ENCODE data around the gene THSD1.
"Not testable (repeated sequence)": the region's sequence is repeated elsewhere in the genome, so short reads cannot be mapped to it uniquely, and the experiment has no call there.

Gene THSD1

GRCh38 chr13:52412128-52412527, 6.2 kb upstream of the THSD1 start:
- Histone ChIP-seq H2BK15ac (ENCODE audit: low read depth, poor library complexity, severe bottlenecking) (no peak overlapping the region), H3K36me3 (ENCODE audit: control insufficient read depth in 1 of 2, insufficient read depth in 2 of 2, low read depth in 1 of 2, low read length in 2 of 2) (peaks cover 4 to 44% of the 10 kb centered on the region in 2 experiments), H2BK120ac (ENCODE audit: low read depth, low read length) (peak overlapping the region; percentile 49), H3K14ac (ENCODE audit: low read length in 2 of 2) (no peak overlapping the region), H4K91ac (ENCODE audit: low read length) (no peak overlapping the region), H3K4me3 (ENCODE audit: insufficient read depth in 1 of 2, low read depth in 1 of 2, low read length in 2 of 2) (no peak overlapping the region), H3K4me2 (ENCODE audit: low read length, poor library complexity, severe bottlenecking) (no peak overlapping the region), H3K27ac (ENCODE audit: low read length, poor library complexity, severe bottlenecking) (peak overlapping the region; percentile 93), H3K9ac (ENCODE audit: low read length) (peak overlapping the region; percentile 58), H2AFZ (ENCODE audit: low read depth, low read length) (no peak overlapping the region), H3K23ac (ENCODE audit: low read length in 2 of 2) (no peak overlapping the region), H4K8ac (ENCODE audit: low read length) (no peak overlapping the region), H3K79me1 (replicated peaks; ENCODE audit: low read length, poor library complexity, severe bottlenecking) (peaks cover 6% of the 10 kb centered on the region), H3K27me3 (ENCODE audit: control insufficient read depth in 1 of 2, insufficient read depth in 1 of 2, low read length in 2 of 2) (no peaks in the 10 kb centered on the region), H2AK5ac (ENCODE audit: low read length, severe bottlenecking) (peak overlapping the region; percentile 98), H3K4me1 (ENCODE audit: control insufficient read depth, insufficient read depth, low read depth, low read length) (peaks cover 10% of the 10 kb centered on the region), H3K18ac (ENCODE audit: low read depth in 1 of 2, low read length in 2 of 2) (peak overlapping the region in 1 of 2 experiments; percentile 7), H3K4ac (ENCODE audit: low read depth in 1 of 2, low read length in 2 of 2) (no peak overlapping the region), H3K9me3 (ENCODE audit: control insufficient read depth, low read length) (no peaks in the 10 kb centered on the region), H2BK5ac (ENCODE audit: low read depth, low read length, poor library complexity, severe bottlenecking) (peak overlapping the region; percentile 78), H2BK12ac (ENCODE audit: low read length in 2 of 2) (no peak overlapping the region)
- WGBS = 88% methylated on average over 1 of the region's 1 CpG
- no peak for DNase-seq

GRCh38 chr13:52411629-52412028, 5.7 kb upstream of the THSD1 start:
- 90% methylated on average over 3 of the region's 4 CpGs for WGBS

GRCh38 chr13:52408071-52408658, 2.2 kb upstream of the THSD1 start:
- H3K27me3 ChIP-seq (ENCODE audit: control insufficient read depth in 1 of 2, insufficient read depth in 1 of 2, low read length in 2 of 2); H4K91ac ChIP-seq (ENCODE audit: low read length); DNase-seq; H3K4me2 ChIP-seq (ENCODE audit: low read length, poor library complexity, severe bottlenecking); H3K9me3 ChIP-seq (ENCODE audit: control insufficient read depth, low read length); H2BK12ac ChIP-seq (ENCODE audit: low read length in 2 of 2); H3K14ac ChIP-seq (ENCODE audit: low read length in 2 of 2); H4K8ac ChIP-seq (ENCODE audit: low read length); H2BK5ac ChIP-seq (ENCODE audit: low read depth, low read length, poor library complexity, severe bottlenecking); H2AK5ac ChIP-seq (ENCODE audit: low read length, severe bottlenecking); H3K9ac ChIP-seq (ENCODE audit: low read length); H3K27ac ChIP-seq (ENCODE audit: low read length, poor library complexity, severe bottlenecking); H3K18ac ChIP-seq (ENCODE audit: low read depth in 1 of 2, low read length in 2 of 2); H3K23ac ChIP-seq (ENCODE audit: low read length in 2 of 2); H2AFZ ChIP-seq (ENCODE audit: low read depth, low read length); H3K4me1 ChIP-seq (ENCODE audit: control insufficient read depth, insufficient read depth, low read depth, low read length); H3K4me3 ChIP-seq (ENCODE audit: insufficient read depth in 1 of 2, low read depth in 1 of 2, low read length in 2 of 2); H2BK15ac ChIP-seq (ENCODE audit: low read depth, poor library complexity, severe bottlenecking); H2BK120ac ChIP-seq (ENCODE audit: low read depth, low read length); H3K4ac ChIP-seq (ENCODE audit: low read depth in 1 of 2, low read length in 2 of 2): not testable (repeated sequence)
- Histone ChIP-seq H3K79me1 (replicated peaks; ENCODE audit: low read length, poor library complexity, severe bottlenecking) (peaks cover 12% of the 10 kb centered on the region), H3K36me3 (ENCODE audit: control insufficient read depth in 1 of 2, insufficient read depth in 2 of 2, low read depth in 1 of 2, low read length in 2 of 2) (peaks cover 4 to 13% of the 10 kb centered on the region in 2 experiments)
- WGBS = 85% methylated on average over 28 of the region's 33 CpGs

More at GRCh38 chr13:52411629-52412028, 5.7 kb upstream of the THSD1 start:
- no peak overlapping the region for H2BK12ac ChIP-seq (ENCODE audit: low read length in 2 of 2)
- no peak overlapping the region for H3K18ac ChIP-seq (ENCODE audit: low read depth in 1 of 2, low read length in 2 of 2)
- no peak overlapping the region for H2BK15ac ChIP-seq (ENCODE audit: low read depth, poor library complexity, severe bottlenecking)
- DNase-seq = peak; percentile 14
- H2BK120ac ChIP-seq (ENCODE audit: low read depth, low read length) = no peak overlapping the region
- H3K27ac ChIP-seq (ENCODE audit: low read length, poor library complexity, severe bottlenecking) = peak overlapping the region; percentile 71
- H3K79me1 ChIP-seq (replicated peaks; ENCODE audit: low read length, poor library complexity, severe bottlenecking) = peaks cover 6% of the 10 kb centered on the region
- peaks cover 10% of the 10 kb centered on the region for H3K4me1 ChIP-seq (ENCODE audit: control insufficient read depth, insufficient read depth, low read depth, low read length)
- H3K4me3 ChIP-seq (ENCODE audit: insufficient read depth in 1 of 2, low read depth in 1 of 2, low read length in 2 of 2) = no peak overlapping the region
- H3K36me3 ChIP-seq (ENCODE audit: control insufficient read depth in 1 of 2, insufficient read depth in 2 of 2, low read depth in 1 of 2, low read length in 2 of 2) = peaks cover 4 to 39% of the 10 kb centered on the region in 2 experiments
- peak overlapping the region; percentile 58 for H3K9ac ChIP-seq (ENCODE audit: low read length)
- H3K4ac ChIP-seq (ENCODE audit: low read depth in 1 of 2, low read length in 2 of 2) = no peak overlapping the region
- H3K14ac ChIP-seq (ENCODE audit: low read length in 2 of 2) = no peak overlapping the region
- no peak overlapping the region for H3K23ac ChIP-seq (ENCODE audit: low read length in 2 of 2)
- peak overlapping the region; percentile 47 for H3K4me2 ChIP-seq (ENCODE audit: low read length, poor library complexity, severe bottlenecking)
- no peak overlapping the region for H4K8ac ChIP-seq (ENCODE audit: low read length)
- H4K91ac ChIP-seq (ENCODE audit: low read length) = no peak overlapping the region
- H3K27me3 ChIP-seq (ENCODE audit: control insufficient read depth in 1 of 2, insufficient read depth in 1 of 2, low read length in 2 of 2) = no peaks in the 10 kb centered on the region
- no peak overlapping the region for H2AK5ac ChIP-seq (ENCODE audit: low read length, severe bottlenecking)
- no peaks in the 10 kb centered on the region for H3K9me3 ChIP-seq (ENCODE audit: control insufficient read depth, low read length)
- no peak overlapping the region for H2BK5ac ChIP-seq (ENCODE audit: low read depth, low read length, poor library complexity, severe bottlenecking)
- no peak overlapping the region for H2AFZ ChIP-seq (ENCODE audit: low read depth, low read length)

GRCh38 chr13:52407436-52407835, 1.5 kb upstream of the THSD1 start:
- not testable (repeated sequence) for H2AFZ ChIP-seq (ENCODE audit: low read depth, low read length); H3K4me2 ChIP-seq (ENCODE audit: low read length, poor library complexity, severe bottlenecking); H2BK15ac ChIP-seq (ENCODE audit: low read depth, poor library complexity, severe bottlenecking); H4K8ac ChIP-seq (ENCODE audit: low read length); DNase-seq; H3K9ac ChIP-seq (ENCODE audit: low read length); H3K23ac ChIP-seq (ENCODE audit: low read length in 2 of 2); H2BK5ac ChIP-seq (ENCODE audit: low read depth, low read length, poor library complexity, severe bottlenecking); H3K9me3 ChIP-seq (ENCODE audit: control insufficient read depth, low read length); H3K4me1 ChIP-seq (ENCODE audit: control insufficient read depth, insufficient read depth, low read depth, low read length); H4K91ac ChIP-seq (ENCODE audit: low read length); H3K27me3 ChIP-seq (ENCODE audit: control insufficient read depth in 1 of 2, insufficient read depth in 1 of 2, low read length in 2 of 2); H3K14ac ChIP-seq (ENCODE audit: low read length in 2 of 2); H2AK5ac ChIP-seq (ENCODE audit: low read length, severe bottlenecking); H3K4ac ChIP-seq (ENCODE audit: low read depth in 1 of 2, low read length in 2 of 2); H3K36me3 ChIP-seq (ENCODE audit: control insufficient read depth in 1 of 2, insufficient read depth in 2 of 2, low read depth in 1 of 2, low read length in 2 of 2); H3K4me3 ChIP-seq (ENCODE audit: insufficient read depth in 1 of 2, low read depth in 1 of 2, low read length in 2 of 2); H2BK12ac ChIP-seq (ENCODE audit: low read length in 2 of 2); H3K18ac ChIP-seq (ENCODE audit: low read depth in 1 of 2, low read length in 2 of 2); H3K27ac ChIP-seq (ENCODE audit: low read length, poor library complexity, severe bottlenecking); H2BK120ac ChIP-seq (ENCODE audit: low read depth, low read length)
- 97% methylated on average over 12 of the region's 12 CpGs for WGBS
- H3K79me1 ChIP-seq (replicated peaks; ENCODE audit: low read length, poor library complexity, severe bottlenecking) = peaks cover 13% of the 10 kb centered on the region

All from mesenchymal stem cell (in vitro differentiated cells and primary cell).